Measurements from ENCODE around the gene TRIP13.
"Not testable (repeated sequence)": the region's sequence is repeated elsewhere in the genome, so short reads cannot be mapped to it uniquely, and the experiment has no call there.

The TRIP13 gene

GRCh38 chr5:934381-934967, 41.8 kb downstream of the TRIP13 start:
- DNase-seq (ENCODE audit: low read depth in 1 of 2, low spot score in 1 of 2) = not testable (repeated sequence)

DNA sequence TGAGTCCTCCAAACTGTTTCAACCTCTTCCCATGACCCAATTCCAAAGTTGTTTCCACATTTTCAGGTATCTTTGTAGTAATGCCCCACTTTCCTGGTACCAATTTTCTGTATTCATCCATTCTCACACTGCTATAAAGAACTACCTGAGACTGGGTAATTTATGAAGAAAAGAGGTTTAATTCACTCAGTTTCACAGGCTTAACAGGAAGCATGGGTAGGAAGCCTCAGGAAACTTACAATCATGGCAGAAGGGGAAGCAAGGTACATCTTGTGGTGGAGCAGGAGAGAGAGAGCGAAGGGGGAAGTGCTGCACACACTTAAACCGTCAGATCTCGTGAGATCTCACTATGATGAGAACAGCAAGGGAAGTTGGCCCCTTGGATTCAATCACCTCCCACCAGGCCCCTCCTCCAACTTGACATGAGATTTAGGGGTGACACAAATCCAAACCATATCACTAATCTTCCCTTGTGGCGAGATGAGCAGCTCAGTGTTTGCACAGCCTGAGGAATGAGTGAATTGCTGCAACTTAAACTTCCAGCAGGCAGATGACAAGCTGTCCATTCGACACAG, 42.9 kb downstream of the TRIP13 start:
- no peak for DNase-seq (ENCODE audit: low read depth in 1 of 2, low spot score in 1 of 2)

DNA sequence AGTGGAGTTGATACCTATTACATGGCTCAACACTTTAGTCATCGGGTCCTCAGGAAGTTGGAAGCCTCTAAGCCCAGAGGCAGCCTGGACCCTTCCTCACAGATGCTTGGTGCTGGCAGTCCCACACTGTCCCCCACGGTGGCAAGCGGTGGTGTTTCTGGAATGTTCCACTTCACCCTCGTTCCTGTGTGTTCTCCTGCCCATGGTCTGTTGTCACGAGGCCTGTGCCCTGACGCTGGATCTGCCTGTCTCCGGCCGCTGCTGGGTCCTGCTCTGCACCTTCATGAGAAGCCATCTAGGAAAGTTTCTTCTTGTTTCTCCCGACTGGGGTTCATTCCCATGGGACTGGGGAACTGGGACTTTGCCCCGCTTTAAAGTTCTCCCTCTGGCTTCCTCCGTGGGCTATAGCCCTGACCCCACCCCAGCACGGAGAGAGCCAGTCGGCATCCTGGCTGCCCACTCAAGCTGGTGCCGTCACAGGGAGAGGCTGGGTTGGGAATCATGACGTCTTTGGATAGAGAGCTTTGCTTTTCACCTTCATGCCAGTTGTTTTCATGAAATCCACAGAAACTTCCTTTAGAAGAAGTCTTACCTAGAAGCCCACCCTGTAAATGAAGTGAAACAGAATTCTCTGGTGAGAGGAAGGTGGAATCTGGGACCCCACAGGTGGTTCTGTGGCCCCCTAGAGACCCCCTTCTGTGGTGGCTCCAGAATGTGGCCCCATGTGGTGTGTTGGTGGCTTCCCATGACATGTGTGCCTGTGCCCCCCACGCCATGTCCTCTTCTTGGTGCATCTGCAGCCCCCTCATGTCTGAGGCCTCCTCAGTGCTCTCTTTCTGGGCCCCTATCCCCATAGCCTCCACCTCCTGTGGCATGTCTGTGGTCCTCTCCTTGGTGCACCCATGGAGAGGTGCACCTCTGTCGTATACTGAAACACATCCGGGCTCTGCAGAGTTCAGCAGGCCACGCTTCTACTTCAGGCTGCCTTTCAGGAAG, 43.8 kb downstream of the TRIP13 start:
- DNase-seq (ENCODE audit: low read depth in 1 of 2, low spot score in 1 of 2) = no peak

DNA sequence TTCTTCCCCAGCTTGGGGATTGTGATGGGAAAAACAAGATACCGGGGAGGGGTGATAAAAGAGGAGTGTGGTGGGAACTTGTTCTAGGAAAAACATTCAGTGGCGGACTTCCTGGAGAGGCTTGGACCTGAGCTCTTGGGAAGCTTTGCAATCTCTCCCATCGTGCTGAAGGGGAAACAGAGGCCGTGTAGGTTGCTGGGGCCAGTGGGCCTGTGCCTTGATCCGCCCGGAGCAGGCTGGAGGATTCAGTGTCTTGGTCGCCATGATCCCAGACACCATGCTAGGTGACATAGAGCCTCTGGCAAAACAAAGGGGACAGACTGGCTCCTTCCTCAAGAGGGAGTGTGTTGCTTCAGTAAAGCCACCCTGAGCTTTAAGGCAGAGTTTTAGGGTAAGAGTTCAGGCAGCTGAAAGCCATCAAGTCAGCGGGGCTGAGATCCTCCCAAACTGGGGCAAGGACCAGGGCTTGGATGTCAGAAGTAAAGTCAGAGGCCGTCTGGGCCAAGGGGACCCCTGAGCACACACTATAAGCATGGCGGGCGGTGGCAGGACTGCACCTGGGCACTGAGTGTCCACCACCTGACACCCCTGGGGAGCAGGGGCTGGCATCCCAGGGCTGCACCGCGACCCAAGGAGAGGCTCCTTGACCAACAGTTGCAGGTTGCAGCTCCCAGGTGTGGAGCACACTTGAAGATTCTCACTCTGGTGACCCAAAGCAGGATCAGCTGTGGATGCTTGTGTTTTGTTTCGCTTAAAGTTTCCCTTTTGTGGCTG, 44.7 kb downstream of the TRIP13 start:
- no peak for DNase-seq (ENCODE audit: low read depth in 1 of 2, low spot score in 1 of 2)

- DNase-seq (ENCODE audit: low read depth in 1 of 2, low spot score in 1 of 2) = no peak
Measured at GRCh38 chr5:939368-939767, 46.7 kb downstream of the TRIP13 start.

GRCh38 chr5:940741-941140, 48.1 kb downstream of the TRIP13 start:
- DNase-seq (ENCODE audit: low read depth in 1 of 2, low spot score in 1 of 2) = not testable (repeated sequence)

GRCh38 chr5:943201-943917, 50.7 kb downstream of the TRIP13 start:
- DNase-seq (ENCODE audit: low read depth in 1 of 2, low spot score in 1 of 2) = no peak

- DNase-seq (ENCODE audit: low read depth in 1 of 2, low spot score in 1 of 2) = no peak
Measured at GRCh38 chr5:943918-944620, 51.4 kb downstream of the TRIP13 start.

DNA sequence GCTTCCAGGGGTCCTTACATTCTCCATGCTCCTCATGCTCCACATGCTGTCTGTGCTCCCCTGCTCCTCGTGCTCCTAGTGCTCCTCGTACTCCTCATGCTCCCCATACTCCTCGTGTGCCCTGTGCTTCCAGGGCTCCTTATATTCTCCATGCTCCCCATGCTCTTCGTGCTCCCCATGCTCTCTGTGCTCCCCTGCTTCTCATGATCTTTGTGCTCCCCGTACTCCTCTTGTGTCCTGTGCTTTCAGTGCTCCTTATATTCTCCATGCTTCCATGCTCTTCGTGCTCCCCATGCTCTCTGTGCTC, 51.9 kb downstream of the TRIP13 start:
- no peak for DNase-seq (ENCODE audit: low read depth in 1 of 2, low spot score in 1 of 2)

DNA sequence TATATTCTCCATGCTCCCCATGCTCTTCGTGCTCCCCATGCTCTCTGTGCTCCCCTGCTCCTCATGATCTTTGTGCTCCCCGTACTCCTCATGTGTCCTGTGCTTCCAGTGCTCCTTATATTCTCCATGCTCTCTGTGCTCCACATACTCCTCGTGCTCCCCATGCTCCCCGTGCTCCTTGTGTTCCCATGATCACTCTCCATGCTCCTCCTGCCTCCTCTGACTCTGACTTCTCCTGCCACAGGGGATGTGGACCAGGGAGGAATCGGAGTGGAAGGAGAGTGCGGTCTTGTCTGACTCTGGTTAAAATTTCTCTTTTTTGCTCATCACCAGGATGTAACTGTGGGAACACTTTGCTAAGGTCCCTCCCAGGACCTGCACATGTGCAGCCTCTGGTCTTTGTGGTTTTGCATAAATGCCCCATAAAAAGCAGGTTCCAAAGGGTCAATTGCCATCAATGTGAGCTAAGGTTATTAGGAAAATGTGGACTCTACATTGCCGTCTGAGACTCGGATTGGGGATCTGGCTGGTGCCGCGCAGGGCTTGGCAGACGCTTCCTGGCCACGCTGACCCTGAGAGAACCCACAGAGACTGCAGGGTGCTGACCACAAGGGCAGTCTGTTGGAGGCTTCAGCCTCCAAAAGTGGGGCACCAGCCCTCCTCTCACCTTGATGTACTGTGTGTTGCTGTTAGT, 52.5 kb downstream of the TRIP13 start:
- no peak for DNase-seq (ENCODE audit: low read depth in 1 of 2, low spot score in 1 of 2)

GRCh38 chr5:945691-946551, 53.2 kb downstream of the TRIP13 start:
- no peak for DNase-seq (ENCODE audit: low read depth in 1 of 2, low spot score in 1 of 2)

- no peak for DNase-seq (ENCODE audit: low read depth in 1 of 2, low spot score in 1 of 2)
Measured at GRCh38 chr5:946720-947625, 54.3 kb downstream of the TRIP13 start.

DNA sequence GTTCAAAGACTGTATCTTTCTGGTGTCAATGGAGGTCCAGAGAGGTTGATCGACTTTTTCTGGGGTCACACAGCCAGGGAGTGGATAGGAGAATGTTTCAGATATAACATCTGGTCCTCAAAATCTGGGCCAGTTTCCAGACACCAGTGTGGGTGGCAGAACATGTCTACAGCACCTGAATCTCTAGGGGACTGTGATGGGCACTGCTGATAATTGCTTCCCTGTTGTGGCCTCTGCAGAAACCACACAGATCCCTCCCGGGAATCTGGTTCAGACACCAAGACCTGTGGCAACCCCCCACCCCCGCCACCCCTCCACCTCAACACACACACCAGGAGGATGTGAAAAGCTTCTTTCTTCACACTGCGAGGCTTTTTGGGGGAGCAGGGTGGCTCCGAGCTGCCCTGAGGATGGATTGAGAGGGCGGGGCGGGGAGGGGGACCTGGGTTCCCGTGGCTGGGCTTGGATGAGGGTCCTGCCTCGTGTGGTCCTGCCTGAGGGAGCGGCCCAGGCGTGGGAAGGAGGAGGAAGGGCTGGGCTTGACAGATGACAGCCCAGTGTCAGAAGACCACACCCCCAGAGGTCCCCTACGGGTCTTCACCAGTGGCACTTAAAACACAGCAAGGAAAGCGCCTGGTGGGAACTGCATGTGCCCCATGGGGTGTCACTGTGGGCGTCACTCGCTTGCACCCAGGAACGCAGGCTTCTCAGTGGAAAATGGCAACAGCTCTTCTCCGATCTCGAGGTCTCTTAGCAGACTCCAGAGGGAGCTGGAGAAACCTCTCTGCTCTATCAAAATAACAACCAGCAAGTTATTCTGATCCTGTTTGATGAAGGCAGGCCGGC, 55.2 kb downstream of the TRIP13 start:
- DNase-seq (ENCODE audit: low read depth in 1 of 2, low spot score in 1 of 2) = no peak

GRCh38 chr5:948472-949274, 56.0 kb downstream of the TRIP13 start:
- no peak for DNase-seq (ENCODE audit: low read depth in 1 of 2, low spot score in 1 of 2)

GRCh38 chr5:949275-949543, 56.5 kb downstream of the TRIP13 start:
- no peak for DNase-seq (ENCODE audit: low read depth in 1 of 2, low spot score in 1 of 2)
